ENCODE measurements around the gene TMEM203.

- TF ChIP-seq, protein P1, sequence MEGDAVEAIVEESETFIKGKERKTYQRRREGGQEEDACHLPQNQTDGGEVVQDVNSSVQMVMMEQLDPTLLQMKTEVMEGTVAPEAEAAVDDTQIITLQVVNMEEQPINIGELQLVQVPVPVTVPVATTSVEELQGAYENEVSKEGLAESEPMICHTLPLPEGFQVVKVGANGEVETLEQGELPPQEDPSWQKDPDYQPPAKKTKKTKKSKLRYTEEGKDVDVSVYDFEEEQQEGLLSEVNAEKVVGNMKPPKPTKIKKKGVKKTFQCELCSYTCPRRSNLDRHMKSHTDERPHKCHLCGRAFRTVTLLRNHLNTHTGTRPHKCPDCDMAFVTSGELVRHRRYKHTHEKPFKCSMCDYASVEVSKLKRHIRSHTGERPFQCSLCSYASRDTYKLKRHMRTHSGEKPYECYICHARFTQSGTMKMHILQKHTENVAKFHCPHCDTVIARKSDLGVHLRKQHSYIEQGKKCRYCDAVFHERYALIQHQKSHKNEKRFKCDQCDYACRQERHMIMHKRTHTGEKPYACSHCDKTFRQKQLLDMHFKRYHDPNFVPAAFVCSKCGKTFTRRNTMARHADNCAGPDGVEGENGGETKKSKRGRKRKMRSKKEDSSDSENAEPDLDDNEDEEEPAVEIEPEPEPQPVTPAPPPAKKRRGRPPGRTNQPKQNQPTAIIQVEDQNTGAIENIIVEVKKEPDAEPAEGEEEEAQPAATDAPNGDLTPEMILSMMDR (IDR thresholded peaks at IDR 0.05): no peak
- no peak for TF ChIP-seq EP300 (IDR thresholded peaks at IDR 0.05)
Observed at GRCh38 chr9:137233143-137233980, 27.9 kb upstream of the TMEM203 start.

All from ovary (tissue), 3 donors.